ENCODE measurements around the gene CREB3L2. TPM values are rescaled to one million over a fixed set of nuclear protein-coding genes. Genes with fewer than 3 reads are reported as not detected.

The CREB3L2 gene
- total and polyA plus RNA-seq, 10 of the 15 experiments (the other 5 are each of a cell fraction or from before 2014, with no cell fraction given): 6.4 to 67.1 (median 26.2) TPM

- no peak for TF ChIP-seq ZBTB40 (IDR thresholded peaks at IDR 0.05; ENCODE audit: borderline replicate concordance)
- TF ChIP-seq ETV6 (conservative IDR thresholded peaks at IDR 0.05 in 1 of 2, IDR thresholded peaks at IDR 0.05 in 1 of 2; ENCODE audit: borderline replicate concordance in 1 of 2, low read depth in 1 of 2): no peak
- TF ChIP-seq STAT3 (IDR thresholded peaks at IDR 0.05; ENCODE audit: low read depth, low read length): no peak
- TF ChIP-seq WRNIP1 (IDR thresholded peaks at IDR 0.05; ENCODE audit: borderline replicate concordance, low read depth, low read length): no peak
- TF ChIP-seq PML (IDR thresholded peaks at IDR 0.05; ENCODE audit: low read length): no peak
- TF ChIP-seq POLR2A (IDR thresholded peaks at IDR 0.05; ENCODE audit: low read depth, low read length): no peak
- TF ChIP-seq, protein P1, sequence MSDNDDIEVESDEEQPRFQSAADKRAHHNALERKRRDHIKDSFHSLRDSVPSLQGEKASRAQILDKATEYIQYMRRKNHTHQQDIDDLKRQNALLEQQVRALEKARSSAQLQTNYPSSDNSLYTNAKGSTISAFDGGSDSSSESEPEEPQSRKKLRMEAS (IDR thresholded peaks at IDR 0.05; ENCODE audit: low read depth, low read length): no peak
- TF ChIP-seq BHLHE40 (IDR thresholded peaks at IDR 0.05; ENCODE audit: borderline replicate concordance in 1 of 2, low read depth in 2 of 2, low read length in 1 of 2): no peak
- TF ChIP-seq FOS (IDR thresholded peaks at IDR 0.05; ENCODE audit: borderline replicate concordance, extremely low read depth, insufficient read length): no peak
- no peak for TF ChIP-seq RFX5 (IDR thresholded peaks at IDR 0.05; ENCODE audit: low read depth, low read length)
Observed at GRCh38 chr7:137996871-137997270, 5.0 kb downstream of the CREB3L2 start (continued).

Data from GM12878 (cell line).